ENCODE data around the gene EHD4.

EHD4 gene

DNA sequence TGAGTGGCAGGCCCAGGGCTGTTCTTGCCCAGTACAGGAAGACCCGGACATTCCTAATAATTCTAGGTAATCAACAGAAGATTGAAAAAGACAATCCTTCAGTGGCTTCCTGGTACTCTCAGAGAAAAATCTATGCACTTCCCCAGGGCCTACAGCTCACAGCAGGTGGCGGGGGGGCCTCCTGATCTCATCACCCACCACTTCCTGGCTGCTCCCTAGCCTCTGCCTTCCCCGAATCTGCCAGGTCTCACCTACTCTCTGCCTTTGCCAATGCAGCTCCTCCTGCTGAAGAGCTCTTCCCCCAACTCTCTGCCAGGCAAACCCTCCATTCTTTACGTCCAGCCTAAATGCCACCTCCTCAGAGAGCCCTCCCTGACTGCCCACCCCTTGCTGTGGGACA, 37.5 kb downstream of the EHD4 start:
- H3K27ac Mint-ChIP-seq: peak overlapping the region; percentile 99
- H3K36me3 Mint-ChIP-seq (ENCODE audit: low read depth): peaks cover 66% of the 10 kb centered on the region
- peak; percentile 75 for DNase-seq
- H3K4me1 Mint-ChIP-seq (ENCODE audit: low read depth): peaks cover 76% of the 10 kb centered on the region
- H3K9me3 Mint-ChIP-seq: peaks cover 3% of the 10 kb centered on the region
- no peaks in the 10 kb centered on the region for H3K27me3 Mint-ChIP-seq
- H3K4me3 Mint-ChIP-seq: peak overlapping the region; percentile 69

DNA sequence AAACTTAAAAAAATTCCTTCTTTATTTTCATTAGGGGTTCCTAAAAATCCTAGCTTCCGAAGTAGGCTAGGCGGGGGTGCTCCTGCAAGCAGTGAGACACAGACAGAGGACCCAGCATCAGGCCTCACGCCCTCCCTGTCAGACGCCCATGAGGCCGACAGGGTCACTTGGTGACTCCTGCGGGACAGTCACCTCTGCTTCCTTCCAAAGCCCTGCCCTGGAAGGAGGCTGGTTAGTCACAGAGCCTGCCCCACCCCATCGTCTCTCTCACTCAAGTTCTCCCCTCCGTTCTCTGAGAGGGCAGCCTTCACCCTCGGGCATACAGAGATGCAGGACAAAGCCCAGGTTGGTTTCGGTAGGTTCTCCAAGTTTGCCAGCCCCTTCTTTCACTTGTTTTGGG, 38.6 kb downstream of the EHD4 start:
- Mint-ChIP-seq H3K27me3 (no peaks in the 10 kb centered on the region), H3K27ac (peak overlapping the region; percentile 99), H3K4me3 (peak overlapping the region; percentile 25), H3K9me3 (peaks cover 3% of the 10 kb centered on the region), H3K36me3 (ENCODE audit: low read depth) (peaks cover 63% of the 10 kb centered on the region), H3K4me1 (ENCODE audit: low read depth) (peaks cover 79% of the 10 kb centered on the region)
- DNase-seq: no peak

DNA sequence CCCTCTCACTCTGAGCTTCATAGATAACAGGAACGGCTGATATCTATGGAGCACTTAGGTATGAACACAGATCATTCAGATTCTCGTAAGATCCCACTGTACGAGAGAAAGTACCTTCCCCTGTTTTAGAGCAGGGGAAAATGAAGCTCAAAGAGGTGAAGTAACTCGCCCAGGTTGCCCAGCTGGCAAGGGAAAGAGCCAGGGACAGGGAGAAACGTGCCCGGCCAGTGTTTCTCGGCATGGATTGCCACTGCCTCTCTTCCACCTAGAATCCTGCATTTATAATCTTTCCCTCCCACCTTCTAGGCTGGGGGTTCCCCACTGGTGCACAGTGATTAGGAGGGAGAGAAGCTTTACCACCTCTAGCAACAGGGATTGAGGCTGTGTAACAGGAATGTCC, 39.0 kb downstream of the EHD4 start:
- H3K27me3 Mint-ChIP-seq: no peaks in the 10 kb centered on the region
- peaks cover 75% of the 10 kb centered on the region for H3K4me1 Mint-ChIP-seq (ENCODE audit: low read depth)

DNA sequence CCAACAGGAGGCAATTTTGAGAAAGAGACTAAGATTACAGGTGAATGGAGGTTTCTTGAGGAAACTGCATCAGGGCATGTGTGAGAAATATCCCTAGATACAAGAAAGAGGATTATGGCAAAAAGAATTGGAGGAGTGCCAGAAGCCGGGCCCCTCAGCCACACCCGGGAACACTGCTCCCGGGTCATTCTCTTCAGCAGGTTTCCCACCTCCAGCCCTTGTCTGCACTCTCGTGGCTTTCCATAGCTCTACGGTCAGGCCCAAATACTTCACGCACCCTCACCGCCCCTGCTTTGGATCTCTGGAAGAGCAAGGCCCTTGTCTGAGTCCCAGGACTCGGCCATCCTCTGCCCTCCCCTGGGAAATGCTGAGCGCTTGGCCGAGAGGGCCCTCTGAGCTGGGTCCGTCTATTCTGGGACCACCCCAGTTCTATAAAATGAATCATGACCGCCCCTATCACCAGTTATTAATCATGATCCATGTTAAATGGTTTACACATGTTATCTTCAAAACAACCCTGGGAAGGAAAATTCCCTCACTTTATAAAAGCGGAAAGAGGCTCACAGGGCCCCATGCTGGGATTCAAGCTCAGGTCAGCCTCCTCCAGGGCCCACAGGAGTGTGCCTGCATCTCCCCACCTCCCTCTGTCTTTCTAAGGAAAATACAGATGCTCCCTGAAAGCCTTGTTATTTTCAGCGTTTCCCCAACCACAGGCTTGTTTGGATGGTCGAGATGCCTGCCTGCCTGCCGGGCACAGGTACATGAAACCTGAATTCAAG, 39.7 kb downstream of the EHD4 start:
- DNase-seq: no peak
- Mint-ChIP-seq H3K27ac (peak overlapping the region; percentile 99), H3K9me3 (peaks cover 3% of the 10 kb centered on the region), H3K4me1 (ENCODE audit: low read depth) (peaks cover 69% of the 10 kb centered on the region), H3K27me3 (no peaks in the 10 kb centered on the region), H3K36me3 (ENCODE audit: low read depth) (peaks cover 56% of the 10 kb centered on the region), H3K4me3 (no peak overlapping the region)

More for the DNA sequence above, 39.0 kb downstream of the EHD4 start:
- DNase-seq: no peak
- Mint-ChIP-seq H3K4me3 (no peak overlapping the region), H3K9me3 (peaks cover 3% of the 10 kb centered on the region), H3K36me3 (ENCODE audit: low read depth) (peaks cover 62% of the 10 kb centered on the region), H3K27ac (peak overlapping the region; percentile 99)

DNA sequence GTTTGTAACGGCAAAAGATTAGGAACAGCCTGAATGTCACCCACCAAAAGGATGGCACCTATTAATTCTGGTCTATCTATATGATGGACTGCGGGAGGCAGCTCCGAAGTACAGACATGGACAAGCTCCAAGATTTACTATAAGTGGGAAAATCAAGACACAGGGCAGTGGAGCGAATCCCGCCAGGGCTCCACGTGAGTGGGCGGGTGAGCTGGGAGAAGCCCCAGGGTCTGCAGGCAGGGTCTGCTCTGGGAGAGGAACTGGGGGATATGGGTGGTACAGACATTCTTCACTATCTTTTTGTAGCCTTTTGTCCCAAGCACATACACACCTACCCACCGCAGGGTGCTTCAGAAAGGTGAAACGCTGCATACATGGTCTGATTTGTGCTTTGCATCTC, 40.3 kb downstream of the EHD4 start:
- Mint-ChIP-seq H3K27me3 (no peaks in the 10 kb centered on the region), H3K27ac (no peak overlapping the region), H3K4me3 (no peak overlapping the region), H3K9me3 (peaks cover 3% of the 10 kb centered on the region), H3K4me1 (ENCODE audit: low read depth) (peaks cover 67% of the 10 kb centered on the region), H3K36me3 (ENCODE audit: low read depth) (peaks cover 50% of the 10 kb centered on the region)
- DNase-seq: no peak

DNA sequence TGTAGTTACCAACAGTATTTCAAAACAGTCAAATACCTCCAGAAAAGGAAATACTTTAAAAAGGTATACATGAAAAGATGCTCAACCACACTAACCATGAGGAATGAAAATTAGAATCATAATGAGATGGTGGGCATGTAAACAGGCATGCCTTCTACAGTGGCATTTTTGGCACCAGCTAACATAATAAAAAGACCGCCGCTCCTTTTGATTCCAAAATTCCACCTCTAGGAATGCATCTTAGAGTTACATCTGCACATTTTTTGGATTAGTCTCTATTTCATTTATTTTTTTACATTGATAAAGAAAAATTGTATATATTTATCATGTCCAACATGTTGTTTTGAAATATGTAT, 41.5 kb downstream of the EHD4 start:
- Mint-ChIP-seq H3K27me3 (no peaks in the 10 kb centered on the region), H3K36me3 (ENCODE audit: low read depth) (peaks cover 43% of the 10 kb centered on the region), H3K27ac (no peak overlapping the region), H3K4me3 (no peak overlapping the region), H3K4me1 (ENCODE audit: low read depth) (peaks cover 66% of the 10 kb centered on the region), H3K9me3 (peaks cover 3% of the 10 kb centered on the region)
- DNase-seq: no peak

DNA sequence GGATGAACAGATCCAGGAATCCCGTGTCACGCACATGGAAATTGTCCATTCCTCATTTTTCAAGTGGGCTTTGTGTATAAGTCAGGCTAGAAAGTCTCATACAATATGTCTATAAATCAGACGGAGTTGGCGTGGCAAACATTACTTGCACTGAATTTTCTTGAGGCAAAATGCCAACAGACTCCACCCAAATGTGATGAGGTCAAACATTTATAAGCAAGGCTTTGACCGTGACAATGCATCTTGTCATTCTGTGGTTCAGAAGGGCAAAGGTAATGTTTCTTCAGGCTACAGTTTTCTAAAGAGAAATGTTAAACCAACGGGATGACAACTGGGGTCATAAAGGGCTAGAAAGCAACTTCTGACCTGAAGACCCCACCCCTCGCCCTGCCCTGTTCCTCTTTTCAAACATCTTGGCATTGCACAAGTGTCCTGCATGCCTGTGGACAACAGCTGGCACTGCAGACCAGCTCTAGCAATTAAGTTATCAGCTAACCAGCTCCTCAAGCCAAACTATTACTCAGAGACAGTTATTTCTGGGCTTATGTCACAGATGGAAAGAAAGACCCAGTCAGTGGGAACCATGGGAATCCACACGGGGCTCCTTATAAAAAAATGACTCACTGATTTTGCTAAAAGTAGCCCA, 42.0 kb downstream of the EHD4 start:
- DNase-seq: no peak
- H3K36me3 Mint-ChIP-seq (ENCODE audit: low read depth): peaks cover 42% of the 10 kb centered on the region
- H3K27me3 Mint-ChIP-seq: no peaks in the 10 kb centered on the region
- no peak overlapping the region for H3K27ac Mint-ChIP-seq
- H3K4me3 Mint-ChIP-seq: no peak overlapping the region
- H3K4me1 Mint-ChIP-seq (ENCODE audit: low read depth): peaks cover 61% of the 10 kb centered on the region
- no peaks in the 10 kb centered on the region for H3K9me3 Mint-ChIP-seq

DNA sequence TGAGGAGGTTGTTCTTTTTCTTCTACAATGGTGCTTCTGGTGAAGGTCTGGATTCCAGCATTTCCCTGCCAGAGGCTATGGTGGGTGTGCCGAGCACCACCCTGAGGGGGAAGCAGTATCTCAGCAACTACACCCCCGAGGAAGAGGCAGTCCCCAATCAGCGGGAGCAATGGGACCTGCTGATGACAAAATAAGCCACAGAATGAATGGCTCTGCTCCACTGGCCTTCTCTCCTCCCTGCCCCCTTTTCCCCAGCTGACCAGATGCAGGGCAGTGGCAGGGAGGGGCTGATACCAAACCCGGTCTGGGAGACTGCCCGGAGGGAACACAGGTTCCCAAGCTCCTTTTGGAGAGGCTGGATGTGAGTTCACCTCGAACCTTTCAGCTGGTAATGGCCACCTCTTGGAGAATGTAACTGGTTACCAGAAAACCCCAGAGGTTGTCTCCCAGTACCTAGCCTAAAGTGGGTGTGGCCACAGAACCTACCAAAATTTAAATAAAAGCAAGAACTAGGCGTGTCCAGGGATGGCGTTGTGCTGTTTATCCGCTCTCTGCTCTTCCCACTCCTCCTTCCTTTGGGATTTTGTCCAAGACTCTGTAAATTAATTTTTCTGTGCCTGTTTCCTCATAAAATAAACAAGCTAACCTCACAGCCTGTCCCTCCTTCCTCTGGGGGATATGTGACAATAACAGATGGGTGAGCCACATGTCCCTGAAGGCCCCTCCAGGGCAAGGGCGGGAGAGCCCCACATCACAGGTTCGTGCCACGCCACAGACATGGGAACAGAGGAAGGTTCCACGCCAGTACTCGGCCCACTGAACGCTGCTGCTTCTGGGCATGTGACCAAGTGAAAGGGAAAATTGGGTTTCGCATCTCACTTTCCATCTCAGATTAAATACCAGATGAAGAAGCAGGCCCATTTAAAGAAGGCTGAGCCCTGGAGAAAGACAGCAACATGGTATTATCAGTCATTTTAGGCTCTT, 43.4 kb downstream of the EHD4 start:
- DNase-seq: no peak
- Mint-ChIP-seq H3K4me1 (ENCODE audit: low read depth) (peaks cover 47% of the 10 kb centered on the region), H3K27ac (peak overlapping the region; percentile 65), H3K4me3 (no peak overlapping the region), H3K27me3 (no peaks in the 10 kb centered on the region), H3K36me3 (ENCODE audit: low read depth) (peaks cover 47% of the 10 kb centered on the region), H3K9me3 (no peaks in the 10 kb centered on the region)

DNA sequence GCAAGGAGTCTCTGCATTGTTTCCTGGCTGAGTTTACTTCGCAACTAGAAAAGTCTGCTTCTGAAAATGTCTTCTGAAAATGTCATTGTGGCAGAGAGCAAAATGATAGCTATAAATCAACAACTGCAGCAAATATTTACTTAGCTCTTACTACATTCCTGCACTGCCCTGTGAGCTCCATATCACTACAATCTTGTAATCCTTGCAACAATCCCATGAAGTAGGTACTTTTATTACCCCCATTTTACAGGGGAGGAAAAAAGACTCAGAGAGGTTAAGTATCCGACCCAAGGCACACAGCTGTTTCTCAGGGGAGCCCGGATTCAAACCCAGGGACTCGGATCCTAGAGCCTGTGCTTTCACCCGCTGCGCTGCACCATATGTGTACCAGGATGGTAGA, 44.3 kb downstream of the EHD4 start:
- Mint-ChIP-seq H3K4me3 (no peak overlapping the region), H3K27me3 (no peaks in the 10 kb centered on the region), H3K9me3 (no peaks in the 10 kb centered on the region), H3K4me1 (ENCODE audit: low read depth) (peaks cover 39% of the 10 kb centered on the region), H3K36me3 (ENCODE audit: low read depth) (peaks cover 52% of the 10 kb centered on the region), H3K27ac (peak overlapping the region; percentile 1)
- no peak for DNase-seq

DNA sequence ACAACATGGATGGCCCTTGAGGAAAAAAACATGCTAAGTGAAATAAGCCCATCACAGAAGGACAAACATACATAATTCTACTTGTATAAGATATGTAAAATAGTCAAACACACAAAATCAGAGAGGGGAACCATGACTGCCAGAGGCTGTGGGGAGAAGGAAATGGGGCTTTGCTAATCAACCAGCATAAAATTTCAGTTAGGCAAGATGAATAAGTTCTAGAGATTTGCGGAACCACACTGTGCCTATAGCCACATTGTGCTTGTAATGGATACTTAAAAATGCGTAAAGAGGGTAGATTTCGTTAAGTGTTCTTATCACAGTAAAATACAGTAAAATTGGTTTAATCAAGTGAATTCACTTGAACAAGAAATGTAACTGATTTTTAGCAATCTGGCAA, 44.8 kb downstream of the EHD4 start:
- Mint-ChIP-seq H3K27ac (no peak overlapping the region), H3K27me3 (no peaks in the 10 kb centered on the region), H3K9me3 (no peaks in the 10 kb centered on the region), H3K4me3 (no peak overlapping the region), H3K36me3 (ENCODE audit: low read depth) (peaks cover 50% of the 10 kb centered on the region), H3K4me1 (ENCODE audit: low read depth) (peaks cover 37% of the 10 kb centered on the region)
- DNase-seq: no peak

DNA sequence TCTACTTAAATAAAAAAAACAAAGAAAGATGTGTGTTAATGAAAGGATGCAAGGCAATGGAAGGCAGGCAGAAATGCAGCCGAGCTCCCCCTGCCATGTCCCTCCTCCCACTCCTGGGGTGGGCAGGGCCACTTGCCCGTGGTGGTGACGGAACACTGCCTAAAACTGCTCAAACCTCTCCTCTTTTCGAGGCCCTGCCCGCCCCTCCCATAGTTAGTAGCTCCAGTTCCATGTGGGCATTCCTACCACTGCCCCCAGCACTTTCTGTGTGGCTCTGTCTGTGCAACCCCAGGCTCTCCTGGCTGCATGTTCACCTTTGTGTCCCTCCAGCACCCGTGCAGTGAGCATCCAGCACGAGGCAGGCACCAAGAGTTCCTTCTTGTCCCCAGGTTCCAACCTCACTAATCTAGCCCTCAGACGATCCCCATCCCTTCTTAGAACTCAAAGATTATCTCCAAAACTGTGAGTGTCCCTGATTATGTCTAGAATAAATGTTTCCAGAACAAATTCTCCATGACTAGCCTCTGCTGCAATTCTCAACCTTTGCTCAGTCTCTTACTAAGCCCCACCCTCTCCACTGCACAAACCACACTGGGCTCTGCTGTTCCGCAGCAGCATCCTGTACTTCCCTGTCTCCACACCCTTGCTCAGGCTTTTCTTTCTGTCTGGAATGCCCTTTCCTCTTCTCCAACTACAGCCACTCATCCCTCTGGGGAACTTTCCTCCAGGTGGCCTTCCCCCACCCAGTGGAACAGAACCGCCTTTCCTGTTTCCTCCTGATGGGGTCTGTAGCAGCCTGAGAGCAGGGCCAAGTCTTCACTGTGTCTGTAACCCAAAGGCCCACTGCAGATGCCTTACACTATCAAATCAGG, 45.9 kb downstream of the EHD4 start:
- no peak for DNase-seq
- Mint-ChIP-seq H3K9me3 (no peaks in the 10 kb centered on the region), H3K27ac (peak overlapping the region; percentile 39), H3K4me3 (no peak overlapping the region), H3K4me1 (ENCODE audit: low read depth) (peaks cover 39% of the 10 kb centered on the region), H3K27me3 (no peaks in the 10 kb centered on the region), H3K36me3 (ENCODE audit: low read depth) (peaks cover 54% of the 10 kb centered on the region)

DNA sequence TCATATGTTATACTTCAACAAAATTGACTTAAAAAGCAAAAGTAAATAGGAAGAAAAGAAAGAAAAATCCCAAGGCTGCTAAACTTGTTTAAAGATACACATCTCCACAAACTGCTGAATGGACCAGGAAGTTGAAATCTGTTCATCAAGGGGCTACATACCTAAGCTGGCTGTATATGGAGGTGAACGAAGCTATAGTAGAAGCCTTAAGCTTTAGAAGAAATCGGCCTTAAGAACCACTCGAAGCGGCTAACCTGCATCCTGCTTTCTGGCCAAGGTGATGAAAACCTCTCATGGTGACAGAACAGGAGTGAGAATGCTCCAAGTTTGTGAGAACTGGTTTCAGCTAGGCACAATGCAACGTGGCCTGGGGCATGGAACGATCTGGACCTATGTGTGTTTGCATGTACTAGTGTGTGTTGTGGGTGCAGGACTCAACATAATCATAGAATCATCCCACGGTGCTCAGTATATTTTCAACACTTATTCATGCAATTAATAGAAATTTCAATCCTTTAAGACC, 47.2 kb downstream of the EHD4 start:
- peaks cover 61% of the 10 kb centered on the region for H3K36me3 Mint-ChIP-seq (ENCODE audit: low read depth)
- no peaks in the 10 kb centered on the region for H3K9me3 Mint-ChIP-seq
- no peak overlapping the region for H3K27ac Mint-ChIP-seq
- H3K4me3 Mint-ChIP-seq: no peak overlapping the region
- peaks cover 31% of the 10 kb centered on the region for H3K4me1 Mint-ChIP-seq (ENCODE audit: low read depth)
- no peaks in the 10 kb centered on the region for H3K27me3 Mint-ChIP-seq
- no peak for DNase-seq

DNA sequence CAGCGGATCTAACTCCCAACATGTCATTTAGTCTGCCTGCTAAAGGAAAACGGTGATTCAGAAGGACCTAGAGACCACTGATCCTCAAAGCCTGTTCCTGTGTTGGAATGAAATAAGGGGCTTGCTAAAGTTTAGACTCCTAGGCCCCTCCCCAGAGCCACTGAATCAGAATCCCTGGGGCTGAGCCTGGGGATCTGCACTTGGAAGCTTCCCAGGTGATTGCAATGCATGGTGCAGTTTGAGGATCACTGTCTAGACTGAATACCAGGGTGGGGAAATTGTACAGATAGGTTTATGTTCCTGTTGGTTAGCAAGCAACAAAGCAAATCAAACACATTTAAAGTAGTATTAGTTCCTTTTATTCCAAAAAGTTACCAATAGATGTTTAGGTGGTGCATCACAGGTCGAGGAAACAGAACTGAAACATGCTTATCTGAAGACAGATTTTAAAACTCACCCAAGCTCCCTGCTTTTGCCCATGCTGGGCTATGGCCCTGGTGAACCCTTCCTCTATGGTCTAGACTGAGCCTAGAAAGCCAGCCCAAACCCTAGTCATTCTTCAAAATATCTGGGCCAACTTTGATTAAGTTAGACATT, 48.9 kb downstream of the EHD4 start:
- H3K27ac Mint-ChIP-seq: peak overlapping the region; percentile 10
- peaks cover 18% of the 10 kb centered on the region for H3K4me1 Mint-ChIP-seq (ENCODE audit: low read depth)
- DNase-seq: no peak
- no peaks in the 10 kb centered on the region for H3K9me3 Mint-ChIP-seq
- no peaks in the 10 kb centered on the region for H3K27me3 Mint-ChIP-seq
- H3K36me3 Mint-ChIP-seq (ENCODE audit: low read depth): peaks cover 65% of the 10 kb centered on the region
- no peak overlapping the region for H3K4me3 Mint-ChIP-seq

Data from activated T-cell treated with anti-CD3 and anti-CD28 coated beads, Interleukin-2, amount 50 U/mL, for 24 hours (primary cell).